GM21825 (cell line): ENCODE data around the gene MARK2.

Experiments
- ATAC-seq: cut with Tn5 transposase; IDR thresholded peaks from one replicate; pipeline ENCODE4 v1.9.1; 2021; ENCODE audit warnings: mild to moderate bottlenecking, moderate library complexity; ENCODE audit not compliant: unreplicated experiment

The MARK2 gene

GRCh38 chr11:63829823-63830489 is 9.0 kb upstream of the MARK2 start:
- no peak for ATAC-seq

- ATAC-seq, result no peak
Measured at GRCh38 chr11:63831326-63831725, 7.6 kb upstream of the MARK2 start.

GRCh38 chr11:63832336-63832735 is 6.6 kb upstream of the MARK2 start:
- no peak for ATAC-seq

- ATAC-seq, result no peak
Measured at GRCh38 chr11:63833048-63833447, 5.9 kb upstream of the MARK2 start.

GRCh38 chr11:63834535-63835157 is 4.3 kb upstream of the MARK2 start:
- ATAC-seq, result no peak

GRCh38 chr11:63835158-63835545 is 3.8 kb upstream of the MARK2 start:
- no peak for ATAC-seq

- no peak for ATAC-seq
Measured at GRCh38 chr11:63837027-63837688, 1.8 kb upstream of the MARK2 start.

- ATAC-seq, result no peak
Measured at GRCh38 chr11:63837739-63838138, 1.2 kb upstream of the MARK2 start.

- ATAC-seq, result no peak
Measured at GRCh38 chr11:63838150-63838677, 696 bp upstream of the MARK2 start.

GRCh38 chr11:63839508-63840355 is 822 bp downstream of the MARK2 start:
- peak; percentile 5 for ATAC-seq

- no peak for ATAC-seq
Measured at GRCh38 chr11:63840356-63841060, 1.6 kb downstream of the MARK2 start.

GRCh38 chr11:63841554-63841953 is 2.6 kb downstream of the MARK2 start:
- no peak for ATAC-seq

- ATAC-seq, result no peak
Measured at GRCh38 chr11:63843041-63843440, 4.1 kb downstream of the MARK2 start.

- no peak for ATAC-seq
Measured at GRCh38 chr11:63844836-63845235, 5.9 kb downstream of the MARK2 start.

GRCh38 chr11:63845303-63845702 is 6.4 kb downstream of the MARK2 start:
- ATAC-seq, result no peak

- no peak for ATAC-seq
Measured at GRCh38 chr11:63845911-63846310, 7.0 kb downstream of the MARK2 start.

- ATAC-seq, result no peak
Measured at GRCh38 chr11:63846897-63847296, 8.0 kb downstream of the MARK2 start.

GRCh38 chr11:63847363-63847762 is 8.5 kb downstream of the MARK2 start:
- no peak for ATAC-seq

GRCh38 chr11:63849691-63850090 is 10.8 kb downstream of the MARK2 start:
- no peak for ATAC-seq

- no peak for ATAC-seq
Measured at GRCh38 chr11:63850920-63851319, 12.0 kb downstream of the MARK2 start.

GRCh38 chr11:63851364-63851763 is 12.5 kb downstream of the MARK2 start:
- ATAC-seq, result no peak
